ENCODE data around the gene ALKBH5. TPM values are rescaled to one million over a fixed set of nuclear protein-coding genes. Genes with fewer than 3 reads are reported as not detected.

Gene ALKBH5
- polyA plus RNA-seq, 1 experiment, result 97.5 TPM

DNA sequence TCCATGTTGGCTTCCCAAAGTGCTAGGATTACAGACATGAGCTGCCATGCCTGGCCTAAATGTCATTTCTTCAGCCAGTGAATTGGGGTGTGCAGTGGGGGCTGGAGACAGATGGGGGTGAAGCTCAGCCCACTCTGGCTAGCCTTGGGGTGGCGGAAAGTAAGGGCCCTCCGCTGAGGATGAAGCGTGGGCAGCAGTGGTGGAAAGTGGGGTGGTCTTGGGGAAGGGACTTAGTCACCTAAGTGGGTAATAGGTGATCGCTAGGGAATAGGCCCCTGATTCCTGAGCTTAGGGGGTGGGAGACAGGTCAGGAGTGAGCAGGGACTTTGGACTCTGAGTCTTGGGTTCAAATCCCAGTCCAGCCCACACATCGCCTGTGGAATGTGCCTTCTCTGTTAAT is 44.0 kb downstream of the ALKBH5 start:
- CTCF ChIA-PET, result no interaction called here
- H3K4me3 ChIP-seq (ENCODE audit: low read depth, low read length), result no peak overlapping the region
- TF ChIP-seq, protein P1, sequence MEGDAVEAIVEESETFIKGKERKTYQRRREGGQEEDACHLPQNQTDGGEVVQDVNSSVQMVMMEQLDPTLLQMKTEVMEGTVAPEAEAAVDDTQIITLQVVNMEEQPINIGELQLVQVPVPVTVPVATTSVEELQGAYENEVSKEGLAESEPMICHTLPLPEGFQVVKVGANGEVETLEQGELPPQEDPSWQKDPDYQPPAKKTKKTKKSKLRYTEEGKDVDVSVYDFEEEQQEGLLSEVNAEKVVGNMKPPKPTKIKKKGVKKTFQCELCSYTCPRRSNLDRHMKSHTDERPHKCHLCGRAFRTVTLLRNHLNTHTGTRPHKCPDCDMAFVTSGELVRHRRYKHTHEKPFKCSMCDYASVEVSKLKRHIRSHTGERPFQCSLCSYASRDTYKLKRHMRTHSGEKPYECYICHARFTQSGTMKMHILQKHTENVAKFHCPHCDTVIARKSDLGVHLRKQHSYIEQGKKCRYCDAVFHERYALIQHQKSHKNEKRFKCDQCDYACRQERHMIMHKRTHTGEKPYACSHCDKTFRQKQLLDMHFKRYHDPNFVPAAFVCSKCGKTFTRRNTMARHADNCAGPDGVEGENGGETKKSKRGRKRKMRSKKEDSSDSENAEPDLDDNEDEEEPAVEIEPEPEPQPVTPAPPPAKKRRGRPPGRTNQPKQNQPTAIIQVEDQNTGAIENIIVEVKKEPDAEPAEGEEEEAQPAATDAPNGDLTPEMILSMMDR (IDR thresholded peaks at IDR 0.05; ENCODE audit: insufficient read depth, low read depth, low read length), result no peak
- POLR2A ChIA-PET, result no interaction called here
- no peak for DNase-seq (ENCODE audit: low read depth)
- H3K27me3 ChIP-seq (ENCODE audit: control insufficient read depth, insufficient read depth, low read length), result no peaks in the 10 kb centered on the region
- H3K36me3 ChIP-seq (ENCODE audit: control insufficient read depth, insufficient read depth, low read length), result peaks cover under 1% of the 10 kb centered on the region; the same call in 1 of the 2 replicates

DNA sequence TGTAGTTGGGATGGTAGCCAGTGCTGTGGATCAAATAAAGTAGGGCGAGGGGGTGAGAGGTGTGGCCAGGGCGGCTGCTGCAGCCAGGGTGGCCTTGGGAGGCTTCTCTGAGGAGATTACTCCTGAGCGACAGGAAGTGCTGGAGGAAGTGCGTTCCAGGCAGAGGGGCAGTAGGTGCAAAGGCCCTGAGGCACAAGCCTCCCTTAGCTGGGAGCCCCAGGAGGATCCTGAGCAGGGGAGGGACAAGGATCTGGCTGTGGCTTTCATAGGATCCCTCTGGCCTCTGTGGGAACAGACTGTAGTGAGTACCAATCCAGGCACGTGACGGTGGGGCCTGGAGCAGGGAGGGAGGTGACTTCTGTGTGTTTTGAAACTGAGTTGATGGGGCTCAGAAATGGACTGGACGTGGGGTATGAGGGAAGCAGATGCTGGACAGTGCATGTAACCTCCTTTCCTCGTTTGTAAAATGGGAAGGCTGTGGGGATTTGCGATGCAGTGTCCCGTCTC is 44.6 kb downstream of the ALKBH5 start:
- H3K4me3 ChIP-seq (ENCODE audit: low read depth, low read length), result no peak overlapping the region
- no peak for DNase-seq (ENCODE audit: low read depth)
- no peaks in the 10 kb centered on the region for H3K27me3 ChIP-seq (ENCODE audit: control insufficient read depth, insufficient read depth, low read length)
- CTCF ChIA-PET, result interaction anchor here (1.9 kb wide), 1 partner anchor 10 kb away, joined by 6 read pairs; no protein-coding TSS in a partner anchor
- TF ChIP-seq, protein P1 (IDR thresholded peaks at IDR 0.05; ENCODE audit: insufficient read depth, low read depth, low read length), result no peak
- peaks cover 1% of the 10 kb centered on the region; the same call in 1 of the 2 replicates for H3K36me3 ChIP-seq (ENCODE audit: control insufficient read depth, insufficient read depth, low read length)
- POLR2A ChIA-PET, result no interaction called here

DNA sequence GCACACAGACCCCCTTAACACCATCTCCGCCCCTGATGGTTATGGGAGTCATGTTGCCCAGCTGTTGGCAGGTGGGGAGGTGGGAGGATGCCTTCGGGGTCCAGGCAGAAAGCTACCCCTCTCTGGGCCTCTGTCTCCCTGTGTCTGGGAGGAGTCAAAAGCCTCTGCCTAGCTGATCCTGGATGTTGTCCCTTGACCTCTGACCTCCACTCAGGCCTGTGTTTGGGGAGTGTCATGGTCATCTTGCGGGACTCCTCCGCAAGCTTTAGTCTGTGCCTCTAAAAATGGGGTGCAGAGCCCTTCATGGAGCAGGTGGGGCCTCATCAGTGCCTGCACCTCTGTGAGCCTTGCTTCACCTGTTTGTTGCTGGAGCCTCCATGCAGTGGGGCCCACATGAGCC is 45.6 kb downstream of the ALKBH5 start:
- no peak for DNase-seq (ENCODE audit: low read depth)
- CTCF ChIA-PET, result interaction anchor here (1.3 to 1.9 kb wide), 3 partner anchors 11 to 117 kb away, joined by 3 to 6 read pairs (median 4); no protein-coding TSS in a partner anchor
- TF ChIP-seq, protein P1 (IDR thresholded peaks at IDR 0.05; ENCODE audit: insufficient read depth, low read depth, low read length), result no peak
- POLR2A ChIA-PET, result no interaction called here
- H3K36me3 ChIP-seq (ENCODE audit: control insufficient read depth, insufficient read depth, low read length), result peaks cover 6% of the 10 kb centered on the region
- no peak overlapping the region for H3K4me3 ChIP-seq (ENCODE audit: low read depth, low read length)
- no peaks in the 10 kb centered on the region for H3K27me3 ChIP-seq (ENCODE audit: control insufficient read depth, insufficient read depth, low read length)

DNA sequence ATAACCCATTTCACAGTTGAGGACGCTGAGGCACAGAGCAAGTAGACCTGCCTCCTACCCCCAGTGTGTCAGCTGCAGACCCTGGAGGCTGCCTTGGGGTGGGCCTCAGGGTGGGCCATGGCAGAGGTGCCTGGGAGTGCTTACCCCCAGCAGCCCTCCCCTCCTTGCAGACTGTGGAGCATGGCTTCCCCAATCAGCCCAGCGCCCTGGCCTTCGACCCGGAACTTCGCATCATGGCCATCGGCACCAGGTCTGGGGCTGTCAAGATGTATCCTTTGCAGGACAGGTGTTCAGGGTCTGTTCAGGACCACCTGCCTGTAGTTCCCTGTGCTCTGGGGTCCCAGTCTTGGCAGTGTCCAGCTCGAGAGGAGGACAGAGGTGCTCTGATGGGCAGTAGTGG is 46.1 kb downstream of the ALKBH5 start:
- no peaks in the 10 kb centered on the region for H3K27me3 ChIP-seq (ENCODE audit: control insufficient read depth, insufficient read depth, low read length)
- POLR2A ChIA-PET, result no interaction called here
- DNase-seq (ENCODE audit: low read depth), result no peak
- CTCF ChIA-PET, result interaction anchor here (1.3 to 1.9 kb wide), 3 partner anchors 12 to 117 kb away, joined by 3 to 6 read pairs (median 4); no protein-coding TSS in a partner anchor
- no peak overlapping the region for H3K4me3 ChIP-seq (ENCODE audit: low read depth, low read length)
- H3K36me3 ChIP-seq (ENCODE audit: control insufficient read depth, insufficient read depth, low read length), result peaks cover 9% of the 10 kb centered on the region
- TF ChIP-seq, protein P1 (IDR thresholded peaks at IDR 0.05; ENCODE audit: insufficient read depth, low read depth, low read length), result no peak

DNA sequence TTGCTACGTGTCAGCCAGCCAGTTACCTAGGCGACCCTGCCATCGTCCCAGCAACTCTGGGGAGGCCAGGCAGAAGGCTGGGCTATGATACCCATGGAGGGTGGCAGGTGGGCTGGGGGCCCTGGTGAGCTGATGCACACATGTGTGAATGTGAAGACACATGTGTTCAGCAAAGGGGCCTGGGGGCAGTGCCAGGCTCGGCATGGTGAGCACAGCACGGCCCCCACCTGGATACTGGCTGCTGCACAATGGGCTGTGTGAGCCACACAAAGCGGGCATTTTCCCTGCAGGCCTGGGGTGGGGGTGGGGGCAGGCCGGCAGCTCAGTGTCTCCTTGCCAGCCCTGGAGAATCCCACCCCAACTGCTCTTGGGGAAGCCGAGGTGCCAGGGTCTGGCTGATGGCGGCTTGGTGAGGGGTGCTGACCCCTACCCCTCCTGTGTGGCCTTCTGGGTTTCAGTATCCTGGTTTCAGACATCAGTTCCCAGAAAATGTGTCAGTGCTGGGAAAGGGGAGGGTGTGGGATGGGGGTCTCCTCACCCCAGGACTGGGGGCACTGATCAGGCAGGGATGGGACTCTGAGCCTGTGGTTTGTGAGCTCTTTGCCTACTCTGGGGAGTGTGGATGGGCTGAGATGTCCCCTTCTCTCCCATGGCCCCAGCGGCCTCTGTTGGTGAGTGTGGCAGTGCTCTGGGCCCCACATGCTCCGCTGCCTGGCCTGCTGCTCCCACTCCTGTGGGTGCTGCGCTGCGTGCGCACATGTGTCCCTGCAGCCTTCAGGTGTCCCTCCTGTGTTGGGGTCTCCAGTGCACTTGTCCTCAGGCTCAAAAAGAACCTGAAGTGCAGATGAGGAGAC is 46.9 kb downstream of the ALKBH5 start:
- TF ChIP-seq, protein P1 (IDR thresholded peaks at IDR 0.05; ENCODE audit: insufficient read depth, low read depth, low read length), result no peak
- Histone ChIP-seq H3K27me3 (ENCODE audit: control insufficient read depth, insufficient read depth, low read length) (no peaks in the 10 kb centered on the region), H3K4me3 (ENCODE audit: low read depth, low read length) (no peak overlapping the region), H3K36me3 (ENCODE audit: control insufficient read depth, insufficient read depth, low read length) (peaks cover 13% of the 10 kb centered on the region)
- POLR2A ChIA-PET, result no interaction called here
- CTCF ChIA-PET, result interaction anchor here (1.3 to 4.3 kb wide), 4 partner anchors 13 to 116 kb away, joined by 3 to 20 read pairs (median 5); no protein-coding TSS in a partner anchor
- no peak for DNase-seq (ENCODE audit: low read depth)

Measured in BJ (cell line).